Naive thymus-derived CD4-positive, alpha-beta T cell (primary cell): ENCODE results near the gene SPATA9. TPM values are rescaled to one million over a fixed set of nuclear protein-coding genes. Genes with fewer than 3 reads are reported as not detected.

Source experiments
- ATAC-seq: fragments of 150-1000 bp; cut with Tn5 transposase; 2 replicates; pipeline ENCODE4 v1.10.0; 2021; ENCODE audit warnings: mild to moderate bottlenecking, moderate library complexity
- CTCF ChIA-PET: fragments of 350-600 bp; sonication (Branson Sonifier 250); formaldehyde crosslinking; loops from one replicate; lab custom pipeline; 2021; ENCODE audit warnings: antibody characterized with exemption; lab: Charles Lee
- POLR2A ChIA-PET: fragments of 350-600 bp; sonication (Branson Sonifier 250); formaldehyde crosslinking; loops from one replicate; lab custom pipeline; 2021; ENCODE audit warnings: antibody characterized with exemption, inconsistent platforms; lab: Charles Lee
- DNase-seq, 9 donors: peaks; one replicate each; pipeline versions ENCODE4 v3.0.0 to v3.0.0-alpha.2; 2020 to 2022; ENCODE audit warnings: mixed read lengths in 1 of 9
- H3K27ac ChIP-seq: one replicate; pipeline ENCODE4 v1.7.0; 2013; ENCODE audit warnings: mild to moderate bottlenecking, low read depth, low read length, moderate library complexity
- H3K27me3 ChIP-seq, 2 donors: one replicate each; pipeline ENCODE4 v1.7.0; 2013; ENCODE audit warnings: low read length in 2 of 2, mild to moderate bottlenecking in 2 of 2, moderate library complexity in 2 of 2; ENCODE audit not compliant: control insufficient read depth in 2 of 2, insufficient read depth in 2 of 2
- H3K36me3 ChIP-seq, 3 experiments: 1 replicate in 2 of 3; 2 replicates in 1 of 3; pipeline ENCODE4 v1.7.0; 2013; ENCODE audit warnings: low read length in 3 of 3, mild to moderate bottlenecking in 3 of 3, moderate library complexity in 1 of 3; ENCODE audit not compliant: insufficient read depth in 3 of 3, control insufficient read depth in 2 of 3
- H3K4me1 ChIP-seq, 2 donors: one replicate each; pipeline ENCODE4 v1.7.0; 2013; ENCODE audit warnings: low read length in 2 of 2, mild to moderate bottlenecking in 2 of 2, moderate library complexity in 1 of 2; ENCODE audit not compliant: control insufficient read depth in 2 of 2, insufficient read depth in 2 of 2
- H3K4me3 ChIP-seq: 2 replicates; pipeline ENCODE4 v1.7.0; 2013; ENCODE audit warnings: mild to moderate bottlenecking, low read length
- H3K9me3 ChIP-seq, 3 experiments: 1 replicate in 2 of 3; 2 replicates in 1 of 3; pipeline ENCODE4 v1.7.0; 2013; ENCODE audit warnings: low read length in 3 of 3; ENCODE audit not compliant: control insufficient read depth in 2 of 3
- H3K27ac Mint-ChIP-seq, 9 donors: one replicate each; pipeline ENCODE4 v1.8.0; 2020 to 2022; ENCODE audit warnings: mixed read lengths in 9 of 9, mild to moderate bottlenecking in 8 of 9, moderate library complexity in 5 of 9, inconsistent platforms in 2 of 9
- H3K27me3 Mint-ChIP-seq, 5 donors: one replicate each; pipeline ENCODE4 v1.8.0; 2021 to 2022; ENCODE audit warnings: mixed read lengths in 5 of 5, mild to moderate bottlenecking in 1 of 5
- H3K36me3 Mint-ChIP-seq, 5 donors: one replicate each; pipeline ENCODE4 v1.8.0; 2020 to 2022; ENCODE audit warnings: mixed read lengths in 5 of 5, mild to moderate bottlenecking in 3 of 5, inconsistent platforms in 1 of 5
- H3K4me1 Mint-ChIP-seq, 7 donors: one replicate each; pipeline ENCODE4 v1.8.0; 2020 to 2022; ENCODE audit warnings: mixed read lengths in 7 of 7, mild to moderate bottlenecking in 3 of 7, inconsistent platforms in 1 of 7
- H3K4me3 Mint-ChIP-seq, 10 donors: one replicate each; pipeline ENCODE4 v1.8.0; 2020 to 2022; ENCODE audit warnings: mild to moderate bottlenecking in 10 of 10, mixed read lengths in 10 of 10, moderate library complexity in 6 of 10, inconsistent platforms in 2 of 10
- H3K9me3 Mint-ChIP-seq, 11 donors: one replicate each; pipeline ENCODE4 v1.8.0; 2020 to 2022; ENCODE audit warnings: mixed read lengths in 11 of 11, mild to moderate bottlenecking in 4 of 11, inconsistent platforms in 1 of 11, moderate library complexity in 1 of 11
- intact Hi-C, 2 donors: fragments of 100-400 bp; cut with micrococcal nuclease; formaldehyde crosslinking; loops; one replicate each; pipeline ENCODE4 v1.15.1; 2023
- polyA plus RNA-seq, 2 donors: library from polyadenylated mRNA; unstranded; fragments of 300-500 nt; fragmentation: Illumina TruSeq; gene quantifications; one replicate each; pipeline ENCODE4 v1.2.3, GENCODE V29; 2021
- total RNA-seq, 6 experiments: library from RNA in 5 of 6; stranded (reverse) in 5 of 6; gene quantifications; 1 replicate in 5 of 6; 2 replicates in 1 of 6; pipeline ENCODE4 v1.2.3 and lab custom pipeline; 2021 to 2026

SPATA9 gene
- total and polyA plus RNA-seq, 7 experiments from 2014 or later, result 0.66 TPM; not detected in 6

DNA sequence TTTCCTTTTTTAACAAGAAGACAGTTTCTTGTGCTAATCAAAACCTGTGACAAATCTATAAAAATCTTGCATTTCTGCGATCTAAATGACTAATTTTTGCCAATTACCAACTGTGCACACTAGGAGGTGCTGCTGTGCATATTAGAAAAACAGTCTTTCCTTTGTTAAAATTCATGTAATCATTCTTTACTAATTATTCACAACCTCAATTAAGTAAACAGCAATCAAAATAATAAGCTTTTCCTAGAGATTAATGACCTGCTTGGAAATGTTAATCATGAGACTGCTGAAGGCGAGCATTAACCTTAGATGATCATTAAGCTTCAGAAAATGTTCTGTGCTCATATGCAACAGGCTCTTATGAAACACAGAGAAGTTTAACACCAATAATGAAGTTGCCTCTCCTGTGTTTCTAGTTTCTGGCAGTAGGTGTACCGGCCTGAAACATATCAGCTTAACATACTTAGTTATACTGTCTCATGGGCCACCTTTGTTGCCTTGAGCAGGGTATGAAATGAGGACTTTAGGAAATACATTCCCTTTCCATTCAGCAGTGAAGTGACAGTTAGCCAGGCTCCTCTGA lies 18.5 kb downstream of the SPATA9 start:
- intact Hi-C loops, result loop anchor here (1.0 to 5.0 kb wide), 9 partner anchors 20 to 672 kb away; partner anchors contain the start of gene RHOBTB3 (in 1 of the 2)
- H3K27ac Mint-ChIP-seq, result no peak overlapping the region
- H3K36me3 Mint-ChIP-seq, result no peaks in the 10 kb centered on the region
- no peak overlapping the region for H3K4me3 ChIP-seq
- ChIA-PET CTCF (interaction anchor here (0.7 to 2.1 kb wide), 18 partner anchors 9 to 672 kb away, joined by 3 to 15 read pairs (median 4); partner anchors contain the start of gene RFESD), POLR2A (no interaction called here)
- no peaks in the 10 kb centered on the region for H3K27me3 ChIP-seq
- ATAC-seq (peak; percentile 65), DNase-seq (peak in 5 of 9 donors; percentile 31 to 49 (median 41))
- no peaks in the 10 kb centered on the region for H3K9me3 ChIP-seq
- H3K27ac ChIP-seq, result no peak overlapping the region
- H3K4me3 Mint-ChIP-seq, result no peak overlapping the region
- peaks cover 0 to 8% (median 0%) of the 10 kb centered on the region in 5 donors for H3K27me3 Mint-ChIP-seq
- peaks cover 0 to 5% of the 10 kb centered on the region in 2 donors for H3K4me1 ChIP-seq
- H3K36me3 ChIP-seq, result no peaks in the 10 kb centered on the region
- no peaks in the 10 kb centered on the region for H3K9me3 Mint-ChIP-seq
- H3K4me1 Mint-ChIP-seq, result peaks cover 0 to 8% (median 3%) of the 10 kb centered on the region in 7 donors

DNA sequence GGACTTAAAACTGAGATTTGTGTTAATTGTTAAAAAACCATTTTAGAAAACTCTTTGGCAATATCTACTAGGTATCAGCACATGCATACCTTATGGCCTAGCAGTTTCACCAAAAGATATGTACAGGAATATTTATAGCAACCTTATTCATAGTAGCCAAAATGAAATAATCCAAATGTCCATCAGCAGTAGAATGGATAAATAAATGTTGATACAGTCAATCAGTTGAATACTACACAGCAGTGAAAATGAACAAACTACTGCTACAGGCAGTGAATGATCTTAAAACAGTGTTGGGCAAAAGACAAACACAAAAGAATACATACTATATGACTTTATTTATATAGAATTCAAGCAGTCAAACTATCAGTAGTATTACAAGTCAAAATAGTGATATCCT lies 19.8 kb downstream of the SPATA9 start:
- Histone ChIP-seq H3K36me3 (no peaks in the 10 kb centered on the region), H3K4me1 (peaks cover 0 to 5% of the 10 kb centered on the region in 2 donors), H3K9me3 (no peaks in the 10 kb centered on the region), H3K4me3 (no peak overlapping the region), H3K27ac (no peak overlapping the region), H3K27me3 (no peaks in the 10 kb centered on the region)
- H3K27ac Mint-ChIP-seq, result no peak overlapping the region
- ATAC-seq, result no peak
- ChIA-PET CTCF (interaction anchor here (0.7 to 2.1 kb wide), 5 partner anchors 16 to 1331 kb away, joined by 3 to 5 read pairs (median 4); partner anchors contain the start of gene RFESD), POLR2A (no interaction called here)
- H3K4me3 Mint-ChIP-seq, result no peak overlapping the region
- H3K27me3 Mint-ChIP-seq, result peaks cover 0 to 8% (median 0%) of the 10 kb centered on the region in 5 donors
- intact Hi-C loops, result loop anchor here in 1 of 2 donors (5.0 kb wide), 2 partner anchors 54 to 69 kb away; partner anchors contain the start of gene RHOBTB3
- H3K9me3 Mint-ChIP-seq, result no peaks in the 10 kb centered on the region
- H3K36me3 Mint-ChIP-seq, result no peaks in the 10 kb centered on the region
- no peak for DNase-seq
- peaks cover 0 to 8% (median 3%) of the 10 kb centered on the region in 7 donors for H3K4me1 Mint-ChIP-seq

DNA sequence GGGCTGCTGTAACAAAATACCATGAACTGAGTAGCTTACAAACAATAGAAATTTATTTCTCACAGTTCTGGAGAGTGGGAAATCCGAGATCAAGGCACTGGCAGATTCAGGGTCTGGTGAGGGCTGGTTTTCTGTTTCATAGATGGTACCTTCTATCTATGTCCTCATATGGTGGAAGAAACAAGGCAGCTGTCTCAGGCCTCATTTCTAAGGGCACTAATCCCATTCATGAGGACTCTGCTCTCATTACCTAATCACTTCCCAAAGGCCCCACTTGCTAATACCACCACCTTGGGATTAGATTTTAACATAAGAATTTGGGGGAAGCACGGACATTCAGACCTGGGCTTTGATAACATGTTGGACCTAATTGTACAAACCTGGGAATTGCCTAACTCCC lies 22.7 kb downstream of the SPATA9 start:
- ChIA-PET POLR2A (no interaction called here), CTCF (interaction anchor here (0.6 to 1.3 kb wide), 2 partner anchors 178 to 196 kb away, joined by 3 to 4 read pairs; no protein-coding TSS in a partner anchor)
- H3K27ac Mint-ChIP-seq, result peak overlapping the region in 1 of 9 donors; percentile 0
- no peaks in the 10 kb centered on the region for H3K27me3 ChIP-seq
- peaks cover 0 to 5% of the 10 kb centered on the region in 2 donors for H3K4me1 ChIP-seq
- no peak overlapping the region for H3K4me3 Mint-ChIP-seq
- H3K4me1 Mint-ChIP-seq, result peaks cover 0 to 6% (median 3%) of the 10 kb centered on the region in 7 donors
- H3K9me3 ChIP-seq, result no peaks in the 10 kb centered on the region
- H3K27me3 Mint-ChIP-seq, result peaks cover 0 to 6% (median 0%) of the 10 kb centered on the region in 5 donors
- ATAC-seq, result no peak
- no peak for DNase-seq
- H3K9me3 Mint-ChIP-seq, result no peaks in the 10 kb centered on the region
- H3K36me3 Mint-ChIP-seq, result peaks cover 0 to 19% (median 0%) of the 10 kb centered on the region in 5 donors
- H3K4me3 ChIP-seq, result no peak overlapping the region
- intact Hi-C loops, result loop anchor here in 1 of 2 donors (5.0 kb wide), 2 partner anchors 57 to 72 kb away; partner anchors contain the start of gene RHOBTB3
- peaks cover 0 to 2% (median 0%) of the 10 kb centered on the region in 3 experiments for H3K36me3 ChIP-seq
- H3K27ac ChIP-seq, result no peak overlapping the region

DNA sequence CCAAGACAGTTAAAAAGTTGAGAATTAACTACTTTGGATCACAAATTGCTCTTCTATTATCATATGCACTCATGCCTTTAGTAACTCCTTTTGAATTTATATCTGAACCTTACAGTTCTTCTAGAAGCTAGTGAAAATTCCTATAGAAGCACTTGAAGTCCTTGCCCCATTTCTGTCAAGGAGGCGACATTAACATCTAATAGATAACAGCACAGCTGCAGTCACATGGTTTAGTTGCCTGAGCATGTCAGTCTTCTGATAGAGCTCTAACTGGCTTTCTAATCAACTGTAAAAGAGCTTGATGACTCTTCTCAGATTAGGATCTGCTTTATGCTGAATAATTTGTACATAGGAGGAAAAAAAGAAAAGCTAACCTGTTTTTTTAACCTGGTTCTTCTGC lies 27.2 kb downstream of the SPATA9 start:
- Mint-ChIP-seq H3K27me3 (no peaks in the 10 kb centered on the region), H3K4me3 (no peak overlapping the region), H3K9me3 (no peaks in the 10 kb centered on the region), H3K27ac (no peak overlapping the region), H3K4me1 (peaks cover 0 to 2% (median 0%) of the 10 kb centered on the region in 7 donors), H3K36me3 (peaks cover 6 to 41% (median 10%) of the 10 kb centered on the region in 5 donors)
- no peaks in the 10 kb centered on the region for H3K4me1 ChIP-seq
- H3K9me3 ChIP-seq, result no peaks in the 10 kb centered on the region
- ChIA-PET POLR2A (interaction anchor here (1.3 kb wide), 1 partner anchor 8 kb away, joined by 3 read pairs; no protein-coding TSS in a partner anchor), CTCF (interaction anchor here (0.8 kb wide), 1 partner anchor 8 kb away, joined by 3 read pairs; no protein-coding TSS in a partner anchor)
- intact Hi-C loops, result no loop called here
- no peaks in the 10 kb centered on the region for H3K27me3 ChIP-seq
- H3K4me3 ChIP-seq, result no peak overlapping the region
- peaks cover 0 to 18% (median 0%) of the 10 kb centered on the region in 3 experiments for H3K36me3 ChIP-seq
- no peak overlapping the region for H3K27ac ChIP-seq
- DNase-seq, result no peak
- no peak for ATAC-seq

DNA sequence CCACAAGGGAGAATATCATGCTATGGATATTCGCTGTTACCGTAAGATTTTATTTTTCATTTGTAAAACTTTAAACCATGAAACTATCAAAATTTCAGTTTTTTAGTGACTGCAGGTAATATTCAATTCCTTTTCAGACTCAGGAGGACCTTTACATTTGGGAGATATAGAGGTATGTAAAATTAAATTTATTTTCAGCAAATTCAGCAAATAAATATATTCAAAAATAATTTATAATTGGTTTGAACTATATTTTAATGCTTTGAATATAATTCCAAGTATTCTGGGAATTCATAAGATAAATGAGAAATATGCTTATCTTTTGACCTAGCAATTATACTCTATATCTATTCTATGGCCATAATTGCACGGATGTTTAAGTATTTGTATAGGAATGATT lies 28.6 kb downstream of the SPATA9 start:
- H3K4me1 ChIP-seq, result no peaks in the 10 kb centered on the region
- H3K27me3 ChIP-seq, result no peaks in the 10 kb centered on the region
- no peak overlapping the region for H3K4me3 Mint-ChIP-seq
- intact Hi-C loops, result no loop called here
- H3K9me3 ChIP-seq, result no peaks in the 10 kb centered on the region
- no peak overlapping the region for H3K27ac Mint-ChIP-seq
- H3K27me3 Mint-ChIP-seq, result no peaks in the 10 kb centered on the region
- ATAC-seq (no peak), DNase-seq (no peak)
- no peaks in the 10 kb centered on the region for H3K9me3 Mint-ChIP-seq
- peaks cover 6 to 41% (median 12%) of the 10 kb centered on the region in 5 donors for H3K36me3 Mint-ChIP-seq
- ChIA-PET POLR2A (no interaction called here), CTCF (no interaction called here)
- no peak overlapping the region for H3K27ac ChIP-seq
- no peak overlapping the region for H3K4me3 ChIP-seq
- H3K36me3 ChIP-seq, result peaks cover 0 to 18% (median 0%) of the 10 kb centered on the region in 3 experiments
- peaks cover 0 to 12% (median 12%) of the 10 kb centered on the region in 7 donors for H3K4me1 Mint-ChIP-seq

DNA sequence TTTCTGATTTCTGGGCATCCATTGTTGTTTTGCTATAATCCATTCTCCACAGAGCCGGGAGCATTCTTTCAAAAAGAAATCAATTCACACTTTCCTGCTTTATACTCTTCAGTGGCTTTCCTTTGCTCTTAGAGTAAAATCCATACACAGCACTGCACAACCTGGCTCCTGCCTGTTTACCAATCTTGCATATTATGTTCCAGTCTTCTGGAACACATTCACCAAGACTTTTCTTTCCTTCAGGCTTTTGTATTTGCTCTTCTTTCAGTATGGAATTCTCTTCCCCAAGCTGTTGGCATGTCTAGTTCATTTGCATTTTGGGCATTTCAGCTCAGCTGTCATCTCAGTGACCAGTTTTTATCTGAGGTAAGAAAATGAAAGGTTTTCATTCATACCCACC lies 29.9 kb downstream of the SPATA9 start:
- DNase-seq (no peak), ATAC-seq (no peak)
- POLR2A ChIA-PET, result no interaction called here
- H3K4me3 Mint-ChIP-seq, result no peak overlapping the region
- no peaks in the 10 kb centered on the region for H3K27me3 Mint-ChIP-seq
- H3K27me3 ChIP-seq, result no peaks in the 10 kb centered on the region
- H3K9me3 ChIP-seq, result no peaks in the 10 kb centered on the region
- H3K36me3 ChIP-seq, result peaks cover 0 to 18% (median 0%) of the 10 kb centered on the region in 3 experiments
- CTCF ChIA-PET, result interaction anchor here (0.5 to 2.1 kb wide), 5 partner anchors 10 to 300 kb away, joined by 3 to 7 read pairs (median 3); no protein-coding TSS in a partner anchor
- H3K27ac ChIP-seq, result no peak overlapping the region
- peaks cover 6 to 41% (median 12%) of the 10 kb centered on the region in 5 donors for H3K36me3 Mint-ChIP-seq
- H3K4me3 ChIP-seq, result no peak overlapping the region
- peaks cover 0 to 24% (median 17%) of the 10 kb centered on the region in 7 donors for H3K4me1 Mint-ChIP-seq
- H3K4me1 ChIP-seq, result peaks cover 0 to under 1% of the 10 kb centered on the region in 2 donors
- H3K27ac Mint-ChIP-seq, result no peak overlapping the region
- intact Hi-C loops, result no loop called here
- no peaks in the 10 kb centered on the region for H3K9me3 Mint-ChIP-seq
